ENCODE results near the gene LPCAT1.
"Not testable (repeated sequence)": the region's sequence is repeated elsewhere in the genome, so short reads cannot be mapped to it uniquely, and the experiment has no call there.

LPCAT1 gene

DNA sequence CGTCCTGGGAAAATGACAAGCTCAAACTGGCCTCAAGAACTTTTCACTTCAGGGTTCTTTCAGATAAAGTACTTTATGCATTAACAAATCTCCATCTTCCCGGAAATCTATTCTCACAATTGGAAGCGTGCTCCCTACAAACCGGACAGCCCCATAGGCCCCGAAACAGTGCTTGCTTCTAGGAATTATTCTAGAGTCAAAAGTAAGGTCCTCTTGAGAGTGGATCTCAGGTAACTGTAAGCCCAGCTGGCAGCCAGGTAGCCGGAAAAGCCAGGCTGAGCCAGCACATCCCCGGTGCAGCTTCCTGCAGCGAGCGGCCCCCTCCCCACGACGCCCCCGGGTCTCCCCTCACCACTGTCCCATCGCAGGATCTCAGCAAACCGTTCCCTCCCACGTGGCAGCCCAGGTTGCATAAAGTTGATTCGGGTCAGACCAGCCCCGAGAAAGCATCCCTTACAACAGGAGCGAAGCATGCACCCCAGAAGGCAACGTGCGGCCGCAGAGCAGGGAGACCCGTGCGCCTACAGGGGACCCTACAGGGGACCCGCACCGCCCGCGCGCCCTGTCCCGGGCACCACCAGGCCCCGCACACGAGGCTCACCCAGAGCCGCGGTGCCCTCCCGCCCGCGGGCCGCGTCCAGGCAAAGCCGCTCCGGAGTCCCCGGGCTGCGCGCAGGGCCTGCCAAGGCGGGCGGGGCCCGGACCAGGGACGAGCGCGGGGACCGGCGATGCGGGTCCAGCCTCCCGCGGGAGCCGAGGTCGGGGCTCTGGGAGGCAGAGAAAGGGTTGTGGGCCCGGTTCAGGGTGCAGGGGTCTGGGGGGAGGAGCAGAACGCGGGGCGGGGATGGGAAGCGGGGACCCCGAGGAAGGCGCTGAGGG is 920 bp downstream of the LPCAT1 start:
- no peaks in the 10 kb centered on the region for H3K9me3 ChIP-seq (ENCODE audit: control insufficient read depth, insufficient read depth, low read length)
- H3K27me3 ChIP-seq (ENCODE audit: control insufficient read depth, insufficient read depth, low read length) = no peaks in the 10 kb centered on the region
- peak overlapping the region; percentile 74 for H3K4me3 ChIP-seq (ENCODE audit: low read depth, low read length)
- H3K9ac ChIP-seq (ENCODE audit: low read depth, low read length) = peak overlapping the region; percentile 74
- peaks cover 23% of the 10 kb centered on the region for H3K36me3 ChIP-seq (ENCODE audit: control insufficient read depth, insufficient read depth, low read length)
- H3K4me1 ChIP-seq (ENCODE audit: control insufficient read depth, insufficient read depth, low read length) = peaks cover 10% of the 10 kb centered on the region

DNA sequence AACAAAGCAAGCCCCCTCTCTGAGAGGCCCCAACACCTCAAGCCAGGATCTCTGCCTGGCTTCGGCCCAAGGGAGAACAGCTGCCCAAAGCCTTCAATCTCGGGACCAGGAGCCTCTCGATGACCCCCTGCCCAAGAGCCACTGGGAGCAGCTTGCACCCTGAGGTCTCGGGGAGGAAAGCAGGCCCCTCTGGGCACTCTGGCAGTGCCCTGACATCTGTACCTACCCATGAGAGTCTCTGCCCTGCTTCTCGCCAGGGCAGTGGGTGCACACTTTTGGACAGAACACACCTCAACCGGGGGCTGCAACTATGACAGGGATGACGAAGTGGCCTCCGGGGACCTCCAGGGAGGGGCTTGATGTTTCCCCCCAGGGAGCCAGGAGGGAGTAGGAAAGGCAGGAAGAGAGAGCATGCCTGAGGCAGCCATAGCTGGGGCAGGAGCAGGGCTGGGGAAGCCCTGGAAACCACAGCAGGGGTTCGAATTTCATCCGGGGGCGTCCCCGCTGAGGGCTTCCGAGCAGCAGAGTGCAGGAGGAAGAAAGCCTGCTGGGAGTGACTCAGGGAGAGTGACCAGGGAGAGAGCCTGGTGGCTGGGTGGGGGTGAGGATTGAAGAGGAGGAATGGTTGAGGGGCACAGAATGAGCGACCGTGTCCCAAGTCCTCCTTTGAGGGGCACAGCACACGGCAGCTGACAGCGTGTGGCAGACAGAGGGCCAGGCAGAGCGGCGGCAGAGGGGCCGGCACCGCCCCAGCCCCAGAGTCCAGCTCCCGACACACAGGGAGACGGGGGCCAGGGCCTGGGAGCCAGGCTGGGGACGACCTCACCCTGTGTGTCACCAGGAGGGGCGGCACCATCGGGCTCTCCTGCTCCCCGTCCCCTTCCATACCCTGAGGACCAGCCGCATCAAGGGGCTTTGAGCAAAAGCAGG is 1.8 kb downstream of the LPCAT1 start:
- Histone ChIP-seq H3K36me3 (ENCODE audit: control insufficient read depth, insufficient read depth, low read length) (peaks cover 31% of the 10 kb centered on the region), H3K4me3 (ENCODE audit: low read depth, low read length) (peak overlapping the region; percentile 74), H3K9ac (ENCODE audit: low read depth, low read length) (peak overlapping the region; percentile 74), H3K9me3 (ENCODE audit: control insufficient read depth, insufficient read depth, low read length) (no peaks in the 10 kb centered on the region), H3K4me1 (ENCODE audit: control insufficient read depth, insufficient read depth, low read length) (peaks cover 15% of the 10 kb centered on the region), H3K27me3 (ENCODE audit: control insufficient read depth, insufficient read depth, low read length) (no peaks in the 10 kb centered on the region)

DNA sequence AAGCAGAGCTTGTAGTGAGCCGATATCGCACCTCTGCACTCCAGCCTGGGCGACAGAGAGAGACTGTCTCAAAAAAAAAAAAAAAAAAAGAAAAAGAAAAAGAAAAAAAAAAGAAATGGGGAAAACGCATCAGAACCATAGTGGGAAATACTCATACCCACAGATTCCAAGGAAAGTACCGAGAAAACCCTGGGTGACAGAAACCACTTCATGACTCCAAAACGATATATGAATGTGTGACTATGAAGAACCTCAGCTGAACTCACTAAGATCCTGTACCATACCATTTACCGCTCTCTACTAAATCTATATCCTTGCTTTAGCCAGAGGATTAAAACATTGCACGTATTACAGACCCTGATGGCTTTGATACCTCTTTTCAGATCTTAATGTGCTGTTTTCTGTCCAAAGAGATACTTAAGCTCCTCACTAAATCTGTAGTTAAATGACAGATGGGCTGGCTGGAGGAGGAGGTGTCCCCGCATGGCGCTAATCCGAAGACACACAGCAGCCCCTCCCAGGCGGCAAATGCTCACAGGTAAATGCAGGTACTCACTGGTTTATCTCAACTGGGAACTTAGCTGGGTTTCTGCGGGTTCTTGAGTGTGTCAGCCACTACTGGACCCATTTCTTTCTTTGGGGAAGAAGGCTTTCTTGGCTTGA is 2.8 kb downstream of the LPCAT1 start:
- no peaks in the 10 kb centered on the region for H3K9me3 ChIP-seq (ENCODE audit: control insufficient read depth, insufficient read depth, low read length)
- peak overlapping the region; percentile 16 for H3K4me3 ChIP-seq (ENCODE audit: low read depth, low read length)
- H3K4me1 ChIP-seq (ENCODE audit: control insufficient read depth, insufficient read depth, low read length) = peaks cover 23% of the 10 kb centered on the region
- peaks cover 39% of the 10 kb centered on the region for H3K36me3 ChIP-seq (ENCODE audit: control insufficient read depth, insufficient read depth, low read length)
- H3K27me3 ChIP-seq (ENCODE audit: control insufficient read depth, insufficient read depth, low read length) = no peaks in the 10 kb centered on the region
- H3K9ac ChIP-seq (ENCODE audit: low read depth, low read length) = no peak overlapping the region

DNA sequence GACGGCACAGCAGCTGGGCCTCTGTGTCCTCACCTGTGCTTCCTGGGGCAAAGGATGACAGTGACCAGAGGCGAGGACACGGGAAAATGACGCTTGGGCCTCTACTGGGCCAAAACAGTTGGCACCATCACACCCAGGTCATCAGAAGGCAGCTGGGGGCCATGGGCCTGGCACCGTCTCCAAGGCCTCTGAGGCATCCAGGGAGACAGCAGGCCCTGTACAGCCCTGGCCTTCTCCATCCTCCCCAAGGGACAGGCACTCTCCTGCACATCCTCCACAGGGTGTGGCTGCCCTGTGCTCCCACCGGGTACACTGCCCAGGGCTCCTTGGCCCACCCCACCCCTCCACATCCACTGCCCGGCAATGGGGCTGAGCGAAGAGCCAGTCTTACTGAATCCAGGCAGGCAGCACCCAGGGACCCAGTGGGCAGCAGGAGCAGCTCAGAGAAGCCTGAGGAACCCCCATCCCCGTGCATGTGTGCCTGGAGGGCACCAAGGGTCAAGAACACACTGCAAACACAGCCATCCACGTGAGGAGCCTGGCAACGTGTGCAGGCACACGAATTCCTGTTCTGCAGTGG is 4.0 kb downstream of the LPCAT1 start:
- no peaks in the 10 kb centered on the region for H3K9me3 ChIP-seq (ENCODE audit: control insufficient read depth, insufficient read depth, low read length)
- no peak overlapping the region for H3K4me3 ChIP-seq (ENCODE audit: low read depth, low read length)
- H3K4me1 ChIP-seq (ENCODE audit: control insufficient read depth, insufficient read depth, low read length) = peaks cover 28% of the 10 kb centered on the region
- peaks cover 39% of the 10 kb centered on the region for H3K36me3 ChIP-seq (ENCODE audit: control insufficient read depth, insufficient read depth, low read length)
- H3K9ac ChIP-seq (ENCODE audit: low read depth, low read length) = peak overlapping the region; percentile 37
- no peaks in the 10 kb centered on the region for H3K27me3 ChIP-seq (ENCODE audit: control insufficient read depth, insufficient read depth, low read length)

DNA sequence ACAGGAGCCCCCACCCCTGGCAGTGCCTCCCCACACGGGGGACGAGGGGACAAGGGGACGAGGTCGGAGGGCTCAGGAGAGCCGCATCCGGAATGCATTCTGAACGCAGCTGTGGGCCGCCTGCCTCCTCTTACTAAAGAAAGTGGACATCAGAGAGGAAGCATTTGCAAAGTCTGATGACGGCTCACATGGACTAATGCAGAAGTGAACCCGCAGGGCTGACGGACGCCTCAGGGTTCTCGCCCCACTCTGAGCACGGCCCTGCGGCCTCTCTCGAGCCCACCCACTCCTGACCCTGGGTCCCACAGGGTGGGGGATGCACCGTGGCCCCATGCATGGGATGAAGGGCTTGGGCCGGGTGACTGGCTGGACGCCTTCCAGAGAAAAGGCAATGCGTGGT is 5.9 kb downstream of the LPCAT1 start:
- Histone ChIP-seq H3K4me1 (ENCODE audit: control insufficient read depth, insufficient read depth, low read length) (peaks cover 33% of the 10 kb centered on the region), H3K36me3 (ENCODE audit: control insufficient read depth, insufficient read depth, low read length) (peaks cover 45% of the 10 kb centered on the region), H3K4me3 (ENCODE audit: low read depth, low read length) (no peak overlapping the region), H3K9me3 (ENCODE audit: control insufficient read depth, insufficient read depth, low read length) (no peaks in the 10 kb centered on the region), H3K9ac (ENCODE audit: low read depth, low read length) (no peak overlapping the region), H3K27me3 (ENCODE audit: control insufficient read depth, insufficient read depth, low read length) (no peaks in the 10 kb centered on the region)

DNA sequence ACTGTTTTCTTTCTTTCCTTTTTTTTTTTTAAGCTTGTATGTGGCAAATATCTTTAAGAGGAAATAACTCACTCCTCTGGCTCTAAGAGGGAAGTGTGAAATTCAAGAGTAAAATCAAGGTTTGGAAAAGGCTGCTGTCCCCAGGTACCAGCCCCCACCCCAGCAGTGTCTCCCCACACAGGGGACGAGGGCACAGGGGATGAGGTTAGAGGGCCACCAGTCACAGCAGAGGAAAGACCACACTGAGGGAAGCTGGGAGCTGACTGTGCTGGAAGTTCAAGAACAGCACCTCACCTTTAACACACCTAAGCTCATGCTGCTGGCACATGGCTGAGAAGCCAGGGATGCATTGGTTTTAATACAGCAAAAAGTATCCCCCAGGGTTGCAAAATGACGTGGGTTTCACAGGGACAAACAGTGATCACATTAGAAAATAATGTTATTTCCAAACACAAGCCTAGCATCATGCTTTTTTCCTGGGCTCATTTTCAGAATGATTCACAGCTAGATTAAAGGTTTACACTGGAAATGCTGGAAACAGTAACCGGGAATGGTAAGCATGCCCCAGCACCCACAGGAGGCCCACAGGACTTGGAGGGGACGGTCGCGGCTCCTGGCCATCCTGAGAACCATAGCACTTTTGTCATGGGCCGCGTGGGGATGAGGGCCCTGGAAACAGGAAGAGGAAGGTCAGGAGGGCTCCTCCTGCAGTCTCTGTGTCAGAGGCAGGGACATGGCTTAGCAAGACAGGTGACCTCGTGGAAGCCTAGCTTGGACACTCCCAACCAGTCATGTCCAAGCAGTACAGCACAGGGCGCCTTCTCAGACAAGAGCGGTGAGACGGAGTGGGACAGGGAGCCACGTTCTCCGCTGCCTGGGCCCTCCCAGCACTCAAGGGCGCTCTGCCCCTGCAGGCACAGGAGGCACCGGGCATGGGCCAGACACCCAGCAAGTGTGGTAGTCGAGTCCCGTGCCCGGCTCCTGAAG is 6.9 kb downstream of the LPCAT1 start:
- Histone ChIP-seq H3K4me3 (ENCODE audit: low read depth, low read length) (no peak overlapping the region), H3K4me1 (ENCODE audit: control insufficient read depth, insufficient read depth, low read length) (peaks cover 33% of the 10 kb centered on the region), H3K27me3 (ENCODE audit: control insufficient read depth, insufficient read depth, low read length) (no peaks in the 10 kb centered on the region), H3K9ac (ENCODE audit: low read depth, low read length) (peak overlapping the region; percentile 79), H3K36me3 (ENCODE audit: control insufficient read depth, insufficient read depth, low read length) (peaks cover 55% of the 10 kb centered on the region), H3K9me3 (ENCODE audit: control insufficient read depth, insufficient read depth, low read length) (no peaks in the 10 kb centered on the region)

DNA sequence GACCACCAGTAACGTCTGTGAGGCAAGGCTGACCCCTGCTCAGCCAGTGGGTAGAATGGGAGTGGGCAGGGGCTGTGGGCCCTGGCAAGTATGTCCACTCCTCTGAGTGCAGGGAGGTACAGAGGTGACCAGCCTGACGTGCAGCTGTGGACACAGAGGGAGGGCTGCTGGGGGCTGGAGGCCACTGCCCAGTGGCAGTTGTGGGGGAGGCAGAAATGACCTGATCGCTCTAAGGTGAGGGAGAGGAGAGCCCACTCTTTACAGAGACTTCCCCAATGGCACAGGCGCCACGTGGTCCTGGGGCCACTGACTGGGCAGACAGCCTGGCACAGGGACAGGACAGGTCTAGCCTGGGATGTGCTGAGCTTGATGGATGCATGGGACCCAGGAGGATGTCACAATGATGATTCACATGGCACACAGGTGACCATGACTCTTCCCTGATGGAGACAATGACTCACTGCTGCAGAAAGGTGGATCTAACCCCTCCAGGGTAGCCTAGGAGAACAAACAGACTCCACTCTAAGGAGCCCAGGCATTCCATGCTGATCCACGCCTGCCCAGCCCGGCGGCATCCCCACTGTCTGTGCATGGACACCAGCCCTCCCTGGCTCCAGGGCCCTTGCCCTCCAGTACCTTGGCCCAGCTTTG is 7.7 kb downstream of the LPCAT1 start:
- H3K4me3 ChIP-seq (ENCODE audit: low read depth, low read length) = no peak overlapping the region
- H3K27me3 ChIP-seq (ENCODE audit: control insufficient read depth, insufficient read depth, low read length) = no peaks in the 10 kb centered on the region
- H3K9me3 ChIP-seq (ENCODE audit: control insufficient read depth, insufficient read depth, low read length) = no peaks in the 10 kb centered on the region
- H3K9ac ChIP-seq (ENCODE audit: low read depth, low read length) = peak overlapping the region; percentile 79
- H3K36me3 ChIP-seq (ENCODE audit: control insufficient read depth, insufficient read depth, low read length) = peaks cover 61% of the 10 kb centered on the region
- peaks cover 27% of the 10 kb centered on the region for H3K4me1 ChIP-seq (ENCODE audit: control insufficient read depth, insufficient read depth, low read length)

DNA sequence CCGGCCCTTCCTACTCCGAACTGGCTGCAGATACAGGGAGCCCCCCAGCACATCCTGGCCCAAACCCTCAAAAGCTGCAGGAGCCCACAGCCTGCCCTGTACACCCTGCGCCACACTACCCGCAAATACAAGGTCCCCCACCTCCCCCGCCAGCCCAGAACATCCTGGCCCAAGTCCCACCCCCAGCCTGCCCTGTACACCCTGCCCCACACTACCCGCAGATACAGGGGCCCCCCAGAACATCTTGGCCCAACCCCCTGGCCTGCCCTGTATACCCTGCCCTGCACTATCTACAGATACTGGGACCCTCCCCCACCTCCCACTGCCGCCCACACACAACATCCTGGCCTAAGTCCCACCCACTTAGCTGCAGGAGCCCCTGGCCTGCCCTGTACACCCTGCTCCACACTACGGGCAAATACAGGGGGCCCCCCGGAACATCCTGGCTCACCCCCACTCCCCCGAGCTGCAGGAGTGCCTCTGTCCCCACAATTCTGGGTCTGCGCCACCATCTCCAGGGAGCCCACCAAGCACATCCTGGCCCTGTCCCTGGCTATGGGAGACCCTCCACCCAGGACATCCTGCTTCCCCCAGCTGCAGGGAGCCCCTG is 8.3 kb downstream of the LPCAT1 start:
- peaks cover 26% of the 10 kb centered on the region for H3K4me1 ChIP-seq (ENCODE audit: control insufficient read depth, insufficient read depth, low read length)
- peak overlapping the region; percentile 79 for H3K9ac ChIP-seq (ENCODE audit: low read depth, low read length)

DNA sequence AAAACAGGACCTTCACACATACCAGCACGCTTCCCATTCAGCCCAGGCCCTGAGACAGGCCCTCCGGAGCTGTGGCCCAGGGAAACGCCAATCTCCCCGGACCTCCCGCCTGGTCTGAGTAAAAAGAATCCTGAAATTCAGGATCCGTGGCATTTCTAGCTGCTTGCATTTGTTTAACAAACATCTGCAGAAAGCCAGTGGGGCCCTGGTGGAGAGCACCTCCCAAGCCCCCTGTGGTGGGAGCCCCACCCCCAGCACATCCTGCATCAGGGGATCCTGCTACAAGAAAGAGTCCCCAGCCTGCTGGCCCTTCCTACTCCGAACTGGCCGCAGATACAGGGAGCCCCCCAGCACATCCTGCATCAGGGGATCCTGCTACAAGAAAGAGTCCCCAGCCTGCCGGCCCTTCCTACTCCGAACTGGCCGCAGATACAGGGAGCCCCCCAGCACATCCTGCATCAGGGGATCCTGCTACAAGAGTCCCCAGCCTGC is 8.9 kb downstream of the LPCAT1 start:
- Histone ChIP-seq H3K36me3 (ENCODE audit: control insufficient read depth, insufficient read depth, low read length) (peaks cover 66% of the 10 kb centered on the region), H3K4me1 (ENCODE audit: control insufficient read depth, insufficient read depth, low read length) (peaks cover 26% of the 10 kb centered on the region), H3K9ac (ENCODE audit: low read depth, low read length) (peak overlapping the region; percentile 83), H3K4me3 (ENCODE audit: low read depth, low read length) (peak overlapping the region; percentile 41)
- not testable (repeated sequence) for H3K9me3 ChIP-seq (ENCODE audit: control insufficient read depth, insufficient read depth, low read length); H3K27me3 ChIP-seq (ENCODE audit: control insufficient read depth, insufficient read depth, low read length)

More for the DNA sequence above, 8.3 kb downstream of the LPCAT1 start:
- no peaks in the 10 kb centered on the region for H3K9me3 ChIP-seq (ENCODE audit: control insufficient read depth, insufficient read depth, low read length)
- H3K36me3 ChIP-seq (ENCODE audit: control insufficient read depth, insufficient read depth, low read length) = peaks cover 67% of the 10 kb centered on the region
- no peaks in the 10 kb centered on the region for H3K27me3 ChIP-seq (ENCODE audit: control insufficient read depth, insufficient read depth, low read length)
- H3K4me3 ChIP-seq (ENCODE audit: low read depth, low read length) = peak overlapping the region; percentile 35

Measured in iPS-15b (cell line).